Frontal cortex (tissue), 4 donors: Measurements from ENCODE around the gene CNNM1. TPM values are rescaled to one million over a fixed set of nuclear protein-coding genes. Genes with fewer than 3 reads are reported as not detected.

ENCODE experiments used
- DNase-seq, 2 donors: peaks; one replicate each; pipeline ENCODE4 v3.0.0; 2012; ENCODE audit warnings: low spot score in 2 of 2
- FAIRE-seq: peaks from 2 replicates; lab custom pipeline; 2012; peaks lifted over from hg19 to GRCh38; lab: Jason Lieb, UNC
- total RNA-seq: library from RNA; depleted of rRNA; stranded (reverse); fragments of >200 nt; gene quantifications from one replicate; pipeline ENCODE4 v1.2.3, GENCODE V29; 2014
- donor health status: control.
- donor health status: control.
- donor health status: control.

The CNNM1 gene
- total RNA-seq, 1 donor from 2014 or later = 2.4 TPM

DNA sequence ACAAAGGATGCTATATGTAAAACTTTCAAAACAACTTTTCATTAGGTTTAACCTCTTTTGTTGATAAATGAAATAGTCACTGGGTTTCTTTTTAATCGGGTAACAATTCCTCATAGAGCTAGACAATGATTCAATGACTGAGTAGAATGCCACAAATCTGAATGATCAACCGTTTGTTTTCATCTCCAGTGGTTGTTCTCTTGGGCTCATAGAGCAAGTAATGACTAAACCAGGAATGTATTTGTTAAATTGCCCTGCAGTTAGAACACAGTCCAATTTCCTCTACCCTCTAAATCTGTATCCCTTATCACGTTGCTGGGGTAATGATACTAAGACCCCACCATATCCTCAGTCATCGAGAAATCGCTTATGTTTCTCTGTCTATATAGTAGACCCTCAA, 40.0 kb downstream of the CNNM1 start:
- DNase-seq (no peak), FAIRE-seq (no peak)

DNA sequence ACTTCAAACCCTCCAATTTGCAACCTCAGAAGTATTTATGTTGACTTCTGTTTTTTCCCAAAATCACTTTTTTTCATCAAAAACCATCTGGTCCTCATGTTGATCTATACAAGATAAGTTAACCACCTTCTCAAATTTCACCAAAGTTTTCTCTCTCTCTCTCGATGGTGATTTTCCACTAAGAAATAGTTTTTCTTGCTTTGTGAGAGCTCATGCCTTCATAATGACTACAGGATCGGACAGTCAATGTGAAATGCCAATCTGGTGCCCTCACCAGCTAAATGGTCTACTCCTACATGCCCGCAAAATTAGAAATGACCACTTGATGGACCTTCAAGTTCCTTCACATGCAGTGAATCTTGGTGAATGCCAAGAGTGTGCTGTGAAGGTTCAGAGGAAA, 40.4 kb downstream of the CNNM1 start:
- FAIRE-seq = no peak
- no peak for DNase-seq

DNA sequence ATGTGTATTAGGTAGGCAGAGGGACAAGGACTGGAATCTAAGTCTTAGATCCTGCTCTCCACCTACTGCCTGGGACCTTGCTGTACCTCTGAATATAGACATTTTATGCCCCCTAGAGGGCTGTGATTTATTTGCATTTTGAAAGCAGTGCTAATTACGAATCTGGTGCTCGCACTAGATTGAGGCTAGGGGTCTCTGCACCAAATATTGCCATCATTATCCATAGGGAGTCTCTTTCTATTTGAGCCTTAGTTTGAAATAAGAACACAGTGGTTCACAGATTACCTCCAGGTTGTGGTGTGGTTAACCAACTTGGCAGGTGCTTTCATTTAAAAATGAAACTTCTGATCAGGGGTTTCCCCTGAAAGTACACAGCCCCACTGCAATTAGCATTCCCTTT, 41.8 kb downstream of the CNNM1 start:
- DNase-seq (no peak), FAIRE-seq (no peak)

DNA sequence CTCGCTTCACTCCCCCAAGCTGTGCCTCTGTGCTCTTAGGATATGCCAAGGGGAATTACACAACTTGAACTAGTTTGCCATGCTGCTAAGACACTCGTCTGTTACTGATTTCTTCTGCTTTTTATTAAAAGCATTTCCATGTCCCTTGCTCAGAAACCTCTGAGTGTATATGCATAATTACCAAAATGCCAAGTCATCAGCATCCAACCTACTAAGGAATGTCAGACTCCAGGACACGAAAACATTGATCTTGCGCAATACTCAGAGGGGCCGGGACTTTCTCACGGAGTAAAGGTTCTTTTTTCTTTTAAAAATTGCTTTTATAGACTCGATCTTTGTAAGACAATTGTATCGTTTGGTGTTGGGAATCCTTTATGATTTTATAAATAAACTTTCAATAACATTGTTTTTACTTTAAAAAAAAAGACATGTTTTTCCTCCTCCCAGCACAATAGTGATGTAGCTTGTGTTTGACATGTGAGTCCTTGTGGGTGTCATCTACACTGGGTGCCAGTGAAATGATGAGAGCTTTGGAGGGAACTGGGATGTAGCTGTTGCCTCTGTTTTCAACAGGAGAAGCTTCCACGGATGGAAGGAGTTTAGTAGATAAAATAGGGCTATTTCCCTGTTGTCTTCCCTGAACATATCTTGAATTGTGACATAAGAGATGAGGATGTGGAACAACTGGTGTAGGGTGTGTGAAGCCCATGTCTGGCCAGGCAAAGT, 43.6 kb downstream of the CNNM1 start:
- no peak for FAIRE-seq

DNA sequence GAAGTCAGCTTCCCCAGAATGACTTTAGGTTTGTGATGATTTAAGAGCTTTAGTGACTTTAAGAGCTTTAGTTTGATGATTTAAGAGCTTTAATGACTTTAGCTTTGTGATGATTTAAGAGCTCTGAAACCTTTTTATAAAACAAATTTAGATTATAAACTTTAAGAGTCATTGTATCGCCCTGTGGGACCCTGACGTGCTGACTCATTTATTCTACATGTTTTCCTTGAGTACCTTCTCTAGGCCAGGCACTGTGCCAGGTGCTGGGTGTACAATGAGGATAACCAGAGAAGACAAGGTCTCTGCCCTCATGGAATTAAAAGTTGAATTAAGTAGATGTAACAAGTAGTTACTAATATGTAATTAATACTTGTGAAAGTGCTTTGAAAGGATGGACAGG, 45.4 kb downstream of the CNNM1 start:
- no peak for FAIRE-seq
- DNase-seq = no peak

More for the DNA sequence above, 43.6 kb downstream of the CNNM1 start:
- no peak for DNase-seq

GRCh38 chr10:99374972-99375371, 45.8 kb downstream of the CNNM1 start:
- no peak for DNase-seq
- no peak for FAIRE-seq

DNA sequence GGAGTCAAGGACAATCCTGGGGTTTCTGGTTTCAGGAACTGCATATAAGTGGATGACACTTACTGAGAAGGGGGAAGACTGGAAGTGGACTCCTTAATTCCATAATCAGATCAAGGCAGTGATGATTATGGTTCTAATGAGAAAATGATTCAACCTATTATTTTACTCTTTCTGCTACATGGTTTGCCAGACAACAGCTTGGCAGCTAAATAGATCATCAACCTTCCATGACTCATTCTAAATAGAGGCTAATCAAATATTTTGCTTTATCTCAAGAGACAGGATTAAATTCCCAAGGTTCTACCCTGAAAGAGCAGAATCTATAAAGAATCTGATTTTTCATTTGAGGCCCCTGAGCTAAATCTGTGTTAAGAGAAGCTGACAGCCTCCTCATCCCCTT, 46.3 kb downstream of the CNNM1 start:
- FAIRE-seq = no peak
- DNase-seq = no peak

GRCh38 chr10:99382176-99382575, 53.0 kb downstream of the CNNM1 start:
- no peak for DNase-seq
- FAIRE-seq = no peak

DNA sequence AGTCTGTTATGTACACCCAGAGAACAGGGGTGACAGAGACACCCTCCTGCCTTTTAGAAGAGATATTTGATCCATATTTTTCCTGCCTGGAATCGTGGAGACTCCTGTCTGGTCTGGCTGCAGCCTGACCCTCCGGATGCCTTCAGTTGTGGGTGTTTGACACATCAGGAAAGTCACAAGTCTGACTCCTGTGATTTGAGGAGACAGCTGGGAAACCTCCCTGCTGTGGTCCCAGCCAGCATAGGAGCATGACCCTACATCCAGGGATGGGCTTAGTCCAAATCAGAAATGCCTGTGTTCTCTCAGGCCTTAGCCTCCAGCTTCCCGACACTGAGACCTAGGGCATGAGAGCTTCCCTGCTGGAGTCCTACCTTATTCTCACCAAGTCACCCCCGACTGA, 57.9 kb downstream of the CNNM1 start:
- FAIRE-seq = no peak
- no peak for DNase-seq

DNA sequence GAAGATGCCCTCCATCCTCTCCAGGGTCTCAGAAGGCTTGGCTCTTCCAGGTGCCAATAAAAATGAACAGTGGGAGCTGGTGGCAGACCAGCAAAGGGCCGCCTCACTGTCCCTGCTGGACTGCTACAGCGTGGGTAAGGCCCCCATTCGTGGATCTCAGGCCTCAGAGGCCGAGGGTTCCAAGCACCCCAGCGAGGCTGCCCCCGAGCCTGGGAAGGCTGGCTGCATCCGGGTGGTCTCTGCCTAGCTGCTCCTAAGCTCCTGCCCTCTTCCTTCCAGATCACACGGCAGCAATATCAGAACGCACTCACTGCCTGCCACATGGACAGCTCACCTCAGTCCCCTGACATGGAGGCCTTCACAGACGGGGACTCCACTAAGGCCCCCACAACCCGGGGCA, 58.4 kb downstream of the CNNM1 start:
- DNase-seq (no peak), FAIRE-seq (no peak)

GRCh38 chr10:99389729-99390480, 60.7 kb downstream of the CNNM1 start:
- DNase-seq = no peak
- FAIRE-seq = no peak

GRCh38 chr10:99391346-99391745, 62.2 kb downstream of the CNNM1 start:
- FAIRE-seq (no peak), DNase-seq (no peak)

DNA sequence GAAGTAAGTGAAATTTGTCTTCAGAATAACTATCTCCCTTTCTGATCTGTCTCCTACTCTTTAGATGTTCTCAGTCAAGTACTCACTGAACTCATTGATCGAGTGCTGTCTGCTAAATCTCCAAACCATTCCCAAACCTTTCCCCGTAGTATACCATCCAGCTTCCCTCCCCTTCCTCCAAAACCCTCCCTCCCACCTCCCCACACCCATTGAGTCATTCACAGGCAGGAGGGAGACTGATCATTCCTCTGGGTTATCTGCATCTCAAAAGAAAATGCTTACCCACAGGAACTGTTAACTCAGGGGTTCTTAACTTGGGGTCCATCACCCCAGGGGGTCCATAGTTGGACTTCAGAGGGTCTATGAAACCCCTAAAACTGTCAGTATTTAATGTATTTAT, 63.9 kb downstream of the CNNM1 start:
- FAIRE-seq = no peak

GRCh38 chr10:99393683-99394082, 64.5 kb downstream of the CNNM1 start:
- DNase-seq = no peak
- FAIRE-seq = no peak

More for the DNA sequence above, 63.9 kb downstream of the CNNM1 start:
- no peak for DNase-seq

GRCh38 chr10:99394256-99394655, 65.1 kb downstream of the CNNM1 start:
- FAIRE-seq (no peak), DNase-seq (no peak)

GRCh38 chr10:99394761-99395386, 65.7 kb downstream of the CNNM1 start:
- no peak for DNase-seq
- no peak for FAIRE-seq

DNA sequence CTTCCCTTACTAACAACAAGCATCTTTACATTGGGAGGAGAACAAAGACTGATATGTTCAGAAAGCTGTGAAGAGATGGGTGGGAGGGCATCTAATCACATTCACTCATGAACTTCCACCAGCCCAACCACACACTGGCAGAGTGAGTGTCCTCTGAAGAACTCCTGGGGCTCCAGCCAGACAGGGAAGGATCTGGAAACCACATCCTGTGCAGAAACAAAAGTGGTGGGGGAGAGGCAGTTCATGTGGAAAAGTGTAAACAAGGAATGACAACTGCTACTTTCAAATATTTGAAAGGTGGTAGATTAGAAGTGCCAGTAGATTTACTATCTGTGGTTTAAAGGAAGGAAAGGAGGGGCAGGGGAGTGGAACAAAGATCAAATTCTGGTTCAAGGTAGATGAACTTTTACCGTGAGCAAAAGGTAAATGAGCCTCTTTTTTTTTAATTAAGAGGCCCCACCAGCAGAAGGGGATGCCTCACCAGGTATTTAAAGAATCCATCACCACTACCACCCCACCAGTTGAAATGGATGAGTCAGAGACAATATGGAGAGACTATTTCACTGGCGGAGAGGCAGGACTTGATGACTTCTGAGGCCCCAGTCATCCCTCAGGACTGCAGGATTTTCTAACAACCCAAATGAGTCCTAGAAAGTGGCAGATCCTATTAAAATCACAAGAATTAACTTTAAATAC, 66.7 kb downstream of the CNNM1 start:
- DNase-seq (peak in 1 of 2 donors; percentile 36), FAIRE-seq (no peak)

DNA sequence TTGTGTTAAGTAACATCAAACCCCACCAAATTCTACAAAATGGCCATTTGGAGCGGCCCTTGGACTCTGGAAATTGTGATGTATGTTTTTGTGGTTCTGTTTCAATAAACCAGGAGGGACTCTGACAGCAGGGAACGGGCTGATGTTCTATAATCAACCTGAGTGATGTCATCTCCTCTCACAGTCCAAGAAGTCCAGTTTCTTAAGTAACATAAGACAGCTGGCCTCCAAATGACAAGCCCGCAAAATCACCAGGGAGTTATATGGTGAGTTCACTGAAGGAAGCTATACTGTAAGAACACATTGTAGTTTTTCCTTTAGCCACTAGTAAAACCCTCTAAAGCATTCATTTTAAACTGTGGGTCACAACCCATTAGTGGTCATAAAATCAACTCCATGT, 67.3 kb downstream of the CNNM1 start:
- FAIRE-seq = no peak
- no peak for DNase-seq

DNA sequence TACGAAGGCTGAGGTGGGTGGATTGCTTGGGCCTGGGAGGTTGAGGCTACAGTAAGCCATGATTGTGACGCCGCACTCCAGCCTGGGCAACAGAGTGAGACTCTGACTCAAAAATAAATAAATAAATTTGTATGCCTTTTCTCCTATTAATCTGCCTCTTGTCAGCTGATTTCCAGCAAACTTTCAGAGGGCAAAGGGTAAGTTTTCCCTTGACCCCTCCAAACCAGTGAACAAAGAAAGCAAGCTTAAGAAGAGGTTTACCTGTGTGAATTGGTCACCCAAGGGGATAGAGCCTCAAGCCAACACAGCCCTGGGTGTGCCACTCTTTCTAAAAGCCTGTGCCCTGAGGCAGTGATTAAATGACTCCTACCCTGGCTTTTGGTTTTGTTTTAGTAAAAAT, 70.5 kb downstream of the CNNM1 start:
- DNase-seq (no peak), FAIRE-seq (no peak)

DNA sequence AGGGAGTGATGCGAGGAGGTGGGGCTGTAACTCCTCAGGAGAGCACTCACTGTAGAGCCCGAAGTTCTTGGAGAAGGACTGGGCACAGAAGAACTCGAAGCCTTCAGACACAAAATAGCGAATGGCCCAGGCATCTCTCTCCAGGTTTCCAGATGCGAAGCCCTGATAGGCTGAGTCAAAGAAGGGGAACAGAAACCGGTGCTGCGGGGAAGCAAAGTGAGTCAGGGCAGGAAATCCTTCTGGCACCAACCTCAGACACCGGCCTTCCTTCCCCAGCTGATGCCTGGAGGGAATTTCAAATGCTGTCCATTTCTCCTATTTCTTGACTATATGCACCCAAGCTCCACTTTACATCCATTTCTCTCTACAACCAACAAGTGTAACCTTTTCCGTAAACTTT, 74.5 kb downstream of the CNNM1 start:
- FAIRE-seq (no peak), DNase-seq (no peak)

DNA sequence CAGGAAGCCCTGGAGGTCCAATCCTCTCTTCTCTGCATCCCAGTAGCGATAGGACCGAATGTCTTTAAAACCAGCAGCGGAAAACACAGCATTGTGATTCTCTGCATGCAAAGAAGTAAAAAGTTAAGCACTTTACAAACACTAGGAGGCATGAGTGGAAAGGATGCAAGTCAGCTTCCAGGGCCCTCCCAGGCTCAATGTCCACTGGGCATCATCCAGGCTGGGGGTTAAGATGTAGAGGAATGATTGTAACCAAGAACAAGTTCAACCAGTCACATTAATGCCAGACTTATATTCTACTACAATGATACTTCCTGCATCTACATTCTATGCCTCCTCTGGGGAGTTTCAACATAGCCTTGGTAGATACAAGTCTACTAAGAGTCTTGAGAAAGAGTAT, 77.0 kb downstream of the CNNM1 start:
- DNase-seq = no peak
- no peak for FAIRE-seq
